CD1c-positive myeloid dendritic cell (primary cell): Measurements from ENCODE around the gene CLINT1.
"Not testable (repeated sequence)": the region's sequence is repeated elsewhere in the genome, so short reads cannot be mapped to it uniquely, and the experiment has no call there.

ENCODE experiments used
- DNase-seq: peaks from one replicate; pipeline ENCODE4 v3.0.0-alpha.2; 2016; ENCODE audit errors: extremely low spot score

The CLINT1 gene

DNA sequence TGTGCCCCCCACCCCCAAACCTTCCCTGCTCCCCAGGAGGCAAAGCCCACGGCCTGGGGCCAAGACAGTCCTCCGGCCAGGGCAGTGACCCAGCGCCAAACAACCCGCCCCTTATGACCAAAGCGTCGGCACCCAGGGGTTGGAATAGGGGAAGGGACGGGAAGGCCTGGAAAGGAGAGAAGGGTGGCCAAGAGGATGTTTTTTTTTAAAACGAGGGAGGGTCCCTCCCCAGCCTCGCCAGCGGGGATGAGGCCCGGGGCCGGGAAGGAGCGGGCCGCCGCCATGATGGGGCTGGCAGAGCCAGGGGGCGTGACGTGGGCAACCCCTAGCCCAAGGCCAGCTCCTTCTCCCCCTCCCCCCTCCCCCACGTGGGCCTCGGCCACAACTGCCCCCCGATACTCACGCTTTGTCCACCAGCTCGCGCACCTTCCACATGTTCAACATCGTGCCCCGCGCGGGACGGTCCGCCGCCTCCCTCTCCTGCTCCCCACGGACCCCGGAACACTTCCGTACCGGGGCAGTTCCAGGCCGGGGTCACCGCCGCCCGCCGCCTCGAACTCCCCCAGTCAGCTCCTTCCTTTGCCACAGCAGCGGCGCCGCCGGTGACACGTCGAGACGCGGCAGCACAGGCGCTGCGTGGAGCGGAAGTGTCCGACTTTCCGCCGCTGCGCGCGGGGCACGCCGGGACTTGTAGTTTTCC, at the start of gene CLINT1:
Gene CLINT1, minus strand, starts transcription at position 619 of the 700 bp plus-strand sequence. Its CDS starts 175 bp downstream, at position 444.
- DNase-seq = peak; percentile 95

DNA sequence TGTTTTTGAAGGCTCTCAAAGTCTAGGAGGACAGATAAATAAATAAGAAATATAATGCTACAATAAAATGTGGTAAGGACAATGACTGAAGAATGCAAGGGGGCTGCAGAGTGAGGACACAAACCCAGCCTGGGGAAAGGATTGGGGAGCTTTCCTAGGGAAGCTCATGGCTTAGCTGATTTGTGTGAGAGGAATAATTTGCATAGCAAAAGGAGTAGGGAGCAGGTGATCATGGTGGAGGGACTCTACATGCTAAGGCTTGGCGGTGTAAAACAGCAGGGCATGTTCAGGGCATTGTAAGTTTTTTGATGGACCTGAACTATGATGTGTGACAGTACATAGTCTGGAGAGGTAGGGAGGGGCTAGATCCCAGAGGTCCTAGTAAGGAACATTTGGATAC, 49.5 kb upstream of the CLINT1 start:
- no peak for DNase-seq

DNA sequence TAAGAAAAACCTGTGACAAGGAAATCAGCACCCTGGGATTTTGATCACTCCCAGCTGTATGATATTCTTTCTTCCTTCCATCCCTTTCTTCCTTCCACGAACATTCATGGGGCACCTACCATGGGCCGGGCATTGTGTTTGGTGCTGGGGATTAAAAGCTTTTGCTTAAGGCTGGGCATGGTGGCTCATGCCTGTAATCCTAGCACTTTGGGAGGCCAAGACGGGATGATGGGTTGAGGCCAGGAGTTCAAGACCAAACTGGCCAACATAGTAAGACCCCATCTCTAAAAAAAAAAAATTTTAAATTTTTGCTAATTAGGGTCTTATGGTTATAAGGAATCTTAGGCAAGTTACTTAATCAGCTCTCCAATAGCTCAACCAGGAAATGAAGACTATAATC, 48.5 kb upstream of the CLINT1 start:
- DNase-seq = no peak

DNA sequence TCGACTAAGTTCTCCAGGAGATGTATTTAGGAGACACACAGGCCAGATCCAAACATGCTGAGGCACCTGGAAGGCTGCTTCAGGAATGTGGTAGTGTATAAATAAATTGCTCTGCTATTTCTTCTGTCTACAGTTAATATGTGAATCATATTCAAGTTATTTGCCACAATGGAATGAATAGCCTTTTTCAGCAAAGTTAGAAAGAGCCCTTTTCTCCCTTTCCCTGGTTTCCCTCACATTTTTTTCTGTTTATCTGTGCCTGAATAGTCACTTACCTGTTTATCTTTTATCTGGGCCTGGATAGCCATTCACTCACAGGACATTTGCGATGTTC, 44.1 kb upstream of the CLINT1 start:
- no peak for DNase-seq

DNA sequence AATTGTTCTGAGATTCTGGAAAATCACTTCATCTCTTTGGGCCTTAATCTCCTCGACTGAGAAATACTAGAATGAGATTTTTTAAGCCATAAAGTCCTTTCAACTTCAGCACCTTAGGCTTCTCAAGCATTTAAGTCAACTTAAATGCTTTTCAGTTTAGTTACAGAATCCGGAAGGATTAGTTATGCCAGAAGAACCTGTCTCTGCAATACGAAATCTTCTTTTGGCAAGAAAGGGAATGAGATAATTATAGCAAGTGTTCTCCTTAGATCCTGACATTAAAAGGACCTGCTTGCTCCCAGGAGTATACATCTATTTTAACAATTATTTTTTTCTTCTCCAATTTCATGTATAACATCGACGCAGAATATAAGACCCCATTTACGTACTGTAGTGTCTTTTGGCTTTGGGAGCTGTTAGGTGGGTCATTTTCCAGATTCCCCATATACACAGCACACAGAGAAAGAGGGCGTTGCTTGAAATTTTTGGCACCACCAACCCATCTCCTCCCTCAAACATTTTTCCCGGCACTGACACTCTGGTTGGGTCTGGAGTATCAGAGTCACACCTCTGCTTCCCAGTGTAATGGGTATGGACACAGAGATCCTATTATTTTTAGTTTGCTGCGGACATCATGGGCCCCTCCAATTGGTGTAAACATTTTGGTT, 43.6 kb upstream of the CLINT1 start:
- no peak for DNase-seq

DNA sequence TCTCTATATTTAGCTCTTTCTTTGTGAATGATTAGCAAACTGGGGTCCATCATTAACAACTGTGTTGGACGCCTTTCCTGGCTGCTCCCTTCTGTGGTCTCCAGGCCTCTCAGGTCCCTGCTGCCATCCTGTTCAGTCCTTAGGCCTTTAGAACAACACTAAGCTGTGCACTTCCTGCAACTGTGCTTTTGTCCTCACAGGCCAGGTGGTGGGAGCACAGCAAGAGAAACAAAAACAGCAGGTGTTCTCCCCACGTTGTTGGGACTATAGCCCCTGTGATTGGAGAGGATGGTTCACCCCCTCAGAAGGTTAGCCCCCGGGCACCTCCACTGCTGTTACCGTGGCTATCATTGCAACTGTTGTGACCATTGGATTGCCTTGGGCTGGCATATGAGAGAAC, 41.7 kb upstream of the CLINT1 start:
- no peak for DNase-seq

DNA sequence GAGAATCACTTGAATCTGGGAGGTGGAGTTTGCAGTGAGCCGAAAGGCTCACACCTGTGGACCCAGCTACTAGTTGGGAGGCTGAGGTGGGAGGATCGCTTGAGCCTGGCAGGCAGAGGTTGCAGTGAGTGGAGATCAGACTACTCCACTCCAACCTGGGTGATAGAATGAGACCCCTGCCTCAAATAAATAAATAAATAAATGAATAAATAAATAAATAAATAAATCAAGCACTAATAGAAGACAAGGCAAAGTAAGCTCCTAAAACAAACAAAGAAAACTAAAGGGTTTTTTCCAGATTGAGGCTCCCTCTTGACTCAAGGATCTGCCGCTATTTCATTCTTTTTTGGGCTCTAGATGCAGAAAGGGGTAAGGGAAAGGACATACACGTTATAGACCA, 34.7 kb upstream of the CLINT1 start:
- DNase-seq = no peak

DNA sequence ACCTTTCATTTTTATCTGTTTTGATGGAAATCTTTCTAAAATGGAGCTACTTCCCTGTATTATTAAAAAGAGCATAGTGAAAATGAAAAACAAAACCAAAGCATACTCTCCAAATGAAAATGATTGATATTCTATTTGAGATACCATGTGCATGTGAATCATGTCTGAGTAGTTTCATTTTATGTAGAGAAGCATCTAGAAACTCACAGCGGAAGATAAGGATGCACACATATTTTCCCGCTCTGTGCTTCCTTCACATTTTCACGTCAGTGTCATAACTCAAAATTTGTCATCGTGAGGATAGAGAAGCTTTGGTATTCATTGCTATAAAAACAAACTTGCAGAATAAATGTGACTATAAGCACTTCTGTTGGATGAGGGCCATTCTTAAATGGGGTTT, 34.0 kb upstream of the CLINT1 start:
- DNase-seq = no peak

DNA sequence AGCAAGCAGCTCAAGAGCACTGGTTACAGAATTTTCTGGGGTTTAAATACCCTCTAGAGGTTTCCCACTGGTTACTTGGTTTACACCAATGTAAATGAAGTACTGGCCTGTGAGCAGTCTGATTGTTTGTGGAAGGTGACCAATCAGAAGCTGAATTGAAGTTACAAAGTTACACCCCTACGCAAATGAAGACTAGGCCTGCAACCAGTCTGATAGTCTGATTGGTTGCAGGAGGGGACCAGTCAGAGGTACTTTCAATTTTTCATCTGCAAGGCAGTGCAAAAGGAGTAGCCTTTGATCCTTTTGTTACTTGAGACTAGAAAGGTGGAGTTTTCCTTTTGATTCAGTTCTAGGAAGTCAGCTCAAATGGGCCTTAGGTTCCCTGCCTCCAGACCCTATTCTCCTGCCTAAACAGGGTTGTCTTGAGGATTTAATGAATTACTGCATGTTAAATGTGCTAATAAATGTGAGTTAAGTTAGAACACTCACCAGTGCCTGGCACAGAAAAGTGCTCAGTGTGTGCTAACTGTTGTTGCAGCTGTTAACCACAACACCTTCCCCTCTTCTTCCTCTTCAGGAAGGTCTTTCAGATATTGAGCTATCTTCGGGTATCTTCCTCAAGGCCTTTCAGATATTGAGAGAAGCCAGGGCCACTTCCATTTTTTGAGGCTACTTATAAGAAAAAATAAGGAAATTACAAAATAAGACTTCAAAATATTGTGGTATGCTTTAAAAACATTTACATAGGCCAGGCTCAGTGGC, 32.1 kb upstream of the CLINT1 start:
- peak; percentile 32 for DNase-seq

DNA sequence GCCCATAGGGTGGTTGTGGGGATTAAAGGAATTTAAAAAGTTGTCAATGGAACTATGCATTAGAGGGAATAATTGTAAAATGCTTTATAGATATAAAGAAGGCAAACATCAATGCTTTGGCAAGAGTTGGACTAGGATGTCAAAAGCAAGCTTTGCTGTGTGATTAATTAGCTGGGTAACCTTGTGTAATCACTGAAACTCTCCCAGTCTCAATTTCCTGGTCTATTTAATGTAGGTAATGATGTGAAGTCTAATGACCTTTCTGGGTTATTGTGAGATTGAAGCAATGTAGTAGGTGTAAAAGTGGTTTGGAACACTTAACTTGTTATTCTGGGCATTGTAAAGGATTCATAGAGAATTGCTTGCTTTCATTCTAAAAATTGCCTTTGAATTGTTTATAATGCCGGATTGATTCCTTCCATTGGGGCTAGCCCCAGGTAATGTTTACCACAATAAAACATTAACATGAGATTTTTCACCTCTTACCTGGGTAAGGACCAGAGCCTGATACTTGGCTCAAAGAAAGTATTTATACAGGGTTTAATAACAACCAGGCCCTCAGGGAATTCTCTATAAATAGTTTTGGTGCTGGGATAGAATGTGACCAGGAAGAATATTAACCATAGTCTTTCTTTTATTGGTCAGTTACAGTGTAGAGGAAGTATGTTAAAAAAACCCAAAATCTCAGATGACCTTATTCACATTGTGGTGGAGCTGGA, 30.0 kb upstream of the CLINT1 start:
- no peak for DNase-seq

DNA sequence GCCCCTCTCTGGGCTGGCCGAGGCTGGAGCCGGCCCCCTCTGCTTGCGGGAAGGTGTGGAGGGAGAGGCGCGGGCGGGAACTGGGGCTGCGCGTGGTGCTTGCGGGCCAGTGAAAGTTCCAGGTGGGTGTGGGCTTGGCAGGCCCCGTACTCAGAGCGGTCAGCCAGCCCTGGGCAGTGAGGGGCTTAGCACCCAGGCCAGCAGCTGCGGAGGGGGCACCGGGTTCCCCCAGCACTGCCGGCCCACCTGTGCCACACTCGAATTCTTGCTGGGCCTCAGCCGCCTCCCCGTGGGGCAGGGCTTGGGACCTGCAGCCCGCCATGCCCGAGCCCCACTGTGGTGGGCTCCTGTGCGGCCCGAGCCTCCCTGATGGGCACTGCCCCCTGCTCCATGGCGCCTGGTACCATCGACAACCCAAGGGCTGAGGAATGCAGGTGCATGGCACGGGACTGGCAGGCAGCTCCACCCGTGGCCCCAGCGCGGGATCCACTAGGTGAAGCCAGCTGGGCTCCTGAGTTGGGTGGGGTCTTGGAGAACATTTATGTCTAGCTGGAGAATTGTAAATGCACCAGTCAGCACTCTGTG, 27.9 kb upstream of the CLINT1 start:
- DNase-seq = no peak

DNA sequence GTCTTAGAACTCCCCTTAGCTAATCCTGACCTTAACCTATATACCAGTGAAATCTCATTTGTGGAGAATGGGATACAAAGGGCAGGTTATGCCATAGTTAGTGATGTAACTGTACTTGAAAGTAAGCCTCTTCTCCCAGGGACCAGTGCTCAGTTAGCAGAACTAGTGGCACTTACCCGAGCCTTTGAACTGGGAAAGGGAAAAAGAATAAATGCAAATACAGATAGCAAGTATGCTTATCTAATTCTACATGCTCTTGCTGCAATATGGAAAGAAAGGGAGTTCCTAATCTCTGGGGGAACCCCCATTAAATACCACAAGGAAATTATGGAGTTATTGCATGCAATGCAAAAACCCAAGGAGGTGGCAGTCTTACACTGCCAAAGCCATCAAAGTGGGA, 26.1 kb upstream of the CLINT1 start:
- DNase-seq = not testable (repeated sequence)

DNA sequence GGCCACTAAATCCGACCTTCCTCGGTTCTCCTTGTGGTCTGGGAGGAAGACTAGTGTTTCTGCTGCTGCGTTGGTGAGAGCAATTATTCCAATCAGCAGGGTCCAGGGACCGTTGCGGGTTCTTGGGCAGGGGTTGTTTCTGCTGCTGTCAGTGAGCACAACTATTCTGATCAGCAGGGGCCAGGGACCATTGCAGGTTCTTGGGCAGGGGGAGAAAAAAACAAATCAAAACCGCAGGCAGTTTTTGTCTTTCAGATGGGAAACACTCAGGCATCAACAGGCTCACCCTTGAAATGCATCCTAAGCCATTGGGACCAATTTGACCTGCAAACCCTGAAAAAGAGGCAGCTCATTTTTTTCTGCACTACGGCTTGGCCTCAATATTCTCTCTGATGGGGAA, 22.6 kb upstream of the CLINT1 start:
- not testable (repeated sequence) for DNase-seq

DNA sequence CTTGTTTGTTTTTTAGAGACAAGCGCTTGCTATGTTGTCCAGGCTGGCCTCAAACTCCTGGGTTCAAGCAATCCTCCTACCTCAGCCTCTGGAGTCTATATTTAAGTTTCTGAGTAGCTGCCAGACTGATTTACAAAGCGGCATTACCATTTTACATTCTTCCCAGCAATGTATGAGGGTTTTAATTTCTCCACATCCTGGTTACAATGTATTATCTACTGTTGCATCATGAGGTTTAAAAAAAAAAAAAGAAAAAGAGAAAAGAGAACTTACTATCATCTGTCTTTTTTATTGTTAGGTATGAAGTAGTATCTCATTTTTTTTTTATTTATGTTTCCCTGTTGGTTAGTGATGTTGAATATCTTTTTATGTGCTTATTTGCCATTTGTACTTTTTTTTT, 18.9 kb upstream of the CLINT1 start:
- DNase-seq = no peak

DNA sequence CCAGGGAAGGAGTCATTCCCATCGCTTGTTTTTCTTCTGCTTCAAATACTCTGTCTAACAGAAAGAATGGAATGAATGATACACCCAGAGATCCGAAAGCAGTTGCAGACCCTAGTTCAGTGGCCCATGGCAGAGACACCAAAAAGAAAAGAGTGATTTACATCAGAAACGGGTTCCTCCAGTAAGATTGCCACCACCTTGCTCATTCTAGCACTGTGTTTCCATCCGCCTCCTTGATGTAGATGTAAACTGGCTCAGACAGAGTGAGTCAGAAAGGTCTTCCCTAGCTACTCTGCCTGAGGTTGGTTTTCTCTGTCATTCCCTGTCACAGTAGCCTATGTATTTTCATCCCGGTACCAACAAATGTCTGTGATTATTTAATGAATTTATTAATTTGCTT, 15.9 kb upstream of the CLINT1 start:
- no peak for DNase-seq

DNA sequence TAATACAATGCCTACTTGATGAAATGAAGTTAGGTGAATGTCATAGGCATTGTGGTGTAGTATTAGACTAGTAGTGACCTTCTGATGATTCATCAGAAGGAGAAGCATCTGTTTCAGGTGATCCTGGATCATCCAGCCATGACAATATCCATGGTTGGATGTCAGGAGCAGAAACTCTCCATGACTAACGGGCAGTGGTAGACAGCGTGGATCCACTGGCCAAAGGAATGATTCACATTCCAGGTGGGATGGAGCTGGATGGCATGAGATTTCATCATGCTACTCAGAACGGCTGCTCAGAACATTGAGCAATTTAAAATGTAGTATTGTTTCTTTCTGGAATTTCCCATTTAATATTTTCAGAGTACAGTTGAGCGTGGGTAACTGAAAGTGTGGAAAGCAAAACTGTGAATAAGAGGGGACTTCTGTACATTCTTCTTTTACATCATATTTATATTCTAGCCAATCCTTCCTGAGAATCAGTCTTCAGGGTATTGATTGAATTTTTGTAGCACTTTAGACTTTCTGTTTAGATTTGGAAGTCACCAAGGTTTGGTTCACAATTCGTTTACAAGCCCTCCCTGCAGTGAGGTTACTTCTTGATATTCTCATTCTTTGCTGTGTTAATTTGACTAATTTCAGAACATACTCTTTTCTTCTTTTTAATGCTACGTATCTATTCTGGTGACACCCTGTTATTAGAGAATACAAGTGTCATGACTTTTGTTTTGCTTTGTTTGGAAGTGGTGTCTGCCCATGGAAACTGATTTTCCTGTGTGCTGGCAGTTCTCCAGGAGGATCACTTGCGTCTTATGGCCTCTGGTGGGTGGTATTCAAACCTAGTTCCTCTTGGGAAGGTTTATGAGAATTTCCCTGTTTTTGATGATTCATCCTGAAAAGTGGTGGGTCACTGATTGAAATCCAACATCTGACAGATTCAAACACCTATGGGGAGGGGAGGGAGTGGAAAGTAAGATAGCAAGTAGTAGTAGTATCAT, 12.2 kb upstream of the CLINT1 start:
- DNase-seq = peak; percentile 86

DNA sequence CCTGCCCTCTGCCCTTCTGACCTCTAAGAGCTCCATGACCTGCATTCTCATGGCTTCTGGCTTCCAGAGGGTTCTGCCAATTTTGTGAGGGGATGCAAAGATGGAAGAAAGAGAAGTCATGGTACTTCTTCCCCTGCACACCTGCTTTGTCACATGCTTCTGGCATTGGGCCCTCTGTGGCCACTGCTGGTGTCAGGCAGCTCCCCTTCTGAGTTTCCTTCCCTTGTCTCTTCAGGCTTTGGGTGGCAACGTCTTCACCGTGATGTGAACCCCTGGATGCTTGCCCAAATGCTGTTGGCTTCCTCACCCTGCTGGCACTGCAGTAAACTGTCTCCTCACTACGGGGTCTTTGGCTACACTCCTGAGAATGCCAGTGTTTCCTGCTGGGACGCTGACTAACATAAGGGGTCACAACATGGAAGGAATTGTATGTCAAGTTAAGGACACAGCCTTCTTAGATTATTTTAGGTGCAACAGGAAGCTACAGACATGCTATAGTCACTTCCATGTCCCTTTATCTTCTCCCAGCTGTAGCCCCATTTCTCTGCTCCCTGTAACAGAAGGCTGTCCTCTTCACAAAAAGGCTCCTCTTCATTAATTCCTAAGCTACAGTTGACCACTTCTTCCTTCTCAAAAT, 8.9 kb upstream of the CLINT1 start:
- DNase-seq = no peak

DNA sequence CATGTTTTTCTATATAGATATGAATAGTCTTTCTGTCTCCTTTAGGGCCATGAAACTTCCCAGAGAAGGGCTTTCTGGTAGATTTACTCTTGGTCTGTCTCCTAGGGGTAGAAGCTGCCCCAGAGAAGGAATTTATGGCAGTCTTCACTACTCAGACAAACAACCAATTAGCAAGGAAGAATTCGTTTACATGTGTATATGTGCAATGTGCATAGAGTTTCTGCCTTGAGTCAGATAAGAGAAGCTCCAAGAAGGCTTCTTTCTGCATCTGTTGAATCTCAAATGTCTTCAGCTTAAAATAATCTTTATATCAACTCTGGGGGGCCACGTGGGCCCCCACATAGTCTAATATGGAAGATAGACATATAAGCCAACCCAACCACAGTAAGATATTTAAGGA, 7.6 kb upstream of the CLINT1 start:
- no peak for DNase-seq

DNA sequence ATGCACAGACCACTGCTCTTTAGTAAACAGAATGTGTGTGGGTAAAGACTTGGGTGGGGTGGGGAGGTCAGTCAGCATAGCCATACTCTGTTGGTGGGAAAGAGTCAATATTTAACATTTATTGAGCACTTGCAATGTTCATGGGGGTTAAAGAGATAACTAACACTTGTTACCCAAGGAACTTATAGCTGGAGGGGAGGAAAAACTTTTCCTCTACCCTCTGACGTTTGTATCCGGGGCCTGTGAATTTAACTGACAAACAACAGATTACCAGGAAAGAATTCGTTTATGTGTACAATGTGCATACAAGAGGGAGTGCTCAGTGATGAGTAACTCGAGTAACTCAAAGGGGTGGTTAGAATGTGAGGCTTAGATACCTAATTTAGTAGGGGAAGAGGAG, 6.8 kb upstream of the CLINT1 start:
- DNase-seq = no peak

DNA sequence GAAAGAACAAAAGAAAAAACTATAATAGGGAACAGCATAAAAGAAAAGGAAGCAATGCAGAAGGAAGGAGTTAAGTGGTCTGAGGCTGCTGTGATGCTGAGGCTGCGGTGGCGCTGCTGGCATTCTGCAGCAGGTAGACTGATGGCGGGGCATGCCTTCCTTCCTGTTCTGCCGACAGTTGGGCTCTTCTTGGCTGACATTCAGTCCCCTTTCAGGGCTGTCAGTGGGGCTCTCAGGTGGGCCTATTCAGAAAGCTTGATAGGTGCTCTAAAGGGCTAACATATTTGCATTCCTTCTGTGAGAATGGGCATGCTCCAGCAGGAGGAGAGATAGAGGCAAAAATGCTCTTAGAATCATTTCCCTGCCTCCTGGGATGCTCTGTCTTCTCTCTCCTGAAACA, 5.1 kb upstream of the CLINT1 start:
- DNase-seq = no peak
